Measurements from ENCODE around the gene CCDC6.

Gene CCDC6

DNA sequence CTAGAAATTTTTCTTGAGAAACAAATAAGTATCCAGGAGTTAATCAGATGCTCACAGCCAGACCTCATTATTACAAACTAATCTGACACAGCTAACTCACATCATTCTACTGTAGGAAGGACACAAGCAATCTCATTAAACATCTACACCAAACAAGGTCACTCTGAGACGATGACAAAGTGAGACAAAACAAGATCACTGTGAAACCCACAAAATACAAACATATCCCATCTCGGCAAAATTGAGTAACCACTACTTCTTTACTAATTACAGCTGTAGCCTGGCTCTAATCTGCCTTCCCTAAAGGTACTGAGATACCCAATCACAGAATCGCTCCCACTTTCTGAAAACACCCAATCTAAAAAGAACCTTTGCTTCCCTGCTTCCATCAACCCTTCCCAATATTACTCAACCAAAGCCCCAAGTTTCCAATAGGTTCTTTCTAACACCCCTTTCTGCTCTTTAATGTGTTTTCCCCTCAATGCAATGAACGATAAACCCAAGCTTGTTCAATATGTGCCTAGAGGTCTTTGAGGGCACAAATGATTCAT is 26.9 kb downstream of the CCDC6 start:
- DNase-seq, result no peak

DNA sequence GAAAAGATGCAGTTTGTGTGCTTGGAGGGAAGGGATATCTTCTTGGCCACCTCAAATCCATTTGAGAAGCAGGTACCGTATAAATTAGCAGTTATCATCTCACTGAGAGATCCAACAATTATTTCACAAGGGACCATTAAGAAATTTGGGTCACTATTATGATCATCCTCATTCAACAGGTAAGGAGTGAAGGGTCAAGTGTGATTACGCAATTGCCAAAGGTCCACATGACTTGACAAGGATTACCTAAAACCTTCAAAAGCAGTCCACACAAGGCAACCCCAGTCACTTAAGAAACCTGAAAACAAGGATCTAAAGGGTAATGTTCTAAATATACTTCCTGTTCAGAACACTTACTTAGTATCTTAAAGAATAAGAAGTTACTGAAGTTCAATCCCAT is 27.4 kb downstream of the CCDC6 start:
- DNase-seq, result no peak

DNA sequence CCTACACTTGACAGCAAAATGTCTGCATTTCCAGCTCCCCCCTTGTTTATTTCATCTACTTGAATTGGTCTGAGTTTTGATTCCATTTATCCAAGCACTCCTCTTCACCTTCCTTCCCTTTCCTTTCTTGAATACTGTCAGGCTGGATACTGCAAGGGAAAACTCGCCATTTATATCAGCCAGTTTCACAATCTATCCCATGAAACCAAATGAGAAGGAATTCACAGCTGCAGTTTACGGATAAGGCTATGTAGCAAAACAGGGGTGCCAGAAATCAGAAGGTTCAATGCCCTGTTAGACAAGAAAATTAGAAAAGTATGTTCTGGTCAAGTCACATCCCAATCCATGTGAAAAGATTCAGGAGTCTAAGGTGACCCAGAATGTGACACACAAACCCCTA is 28.1 kb downstream of the CCDC6 start:
- DNase-seq, result no peak

DNA sequence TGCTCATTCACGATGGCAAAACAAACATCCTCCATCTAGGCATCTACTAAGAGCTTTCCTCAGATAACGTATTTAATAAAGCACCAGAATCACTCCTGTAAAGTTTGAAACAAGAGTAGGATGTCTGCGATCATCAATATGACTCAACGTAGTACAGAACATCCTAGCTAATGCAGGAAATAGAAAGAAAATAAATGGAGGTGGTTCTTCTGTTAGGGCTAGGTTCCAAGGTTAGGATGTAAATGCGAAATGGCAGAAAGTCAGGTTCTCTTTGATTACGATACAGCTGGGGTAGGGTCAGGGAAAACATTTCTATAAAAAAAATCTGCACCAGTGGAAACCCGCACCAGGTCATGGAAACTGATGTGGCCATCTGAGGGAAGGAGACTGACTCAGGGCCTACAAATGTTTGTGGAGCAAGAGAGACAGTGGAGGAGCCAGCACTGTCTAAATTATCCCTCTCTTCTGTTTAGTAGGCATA is 29.1 kb downstream of the CCDC6 start:
- DNase-seq, result no peak

DNA sequence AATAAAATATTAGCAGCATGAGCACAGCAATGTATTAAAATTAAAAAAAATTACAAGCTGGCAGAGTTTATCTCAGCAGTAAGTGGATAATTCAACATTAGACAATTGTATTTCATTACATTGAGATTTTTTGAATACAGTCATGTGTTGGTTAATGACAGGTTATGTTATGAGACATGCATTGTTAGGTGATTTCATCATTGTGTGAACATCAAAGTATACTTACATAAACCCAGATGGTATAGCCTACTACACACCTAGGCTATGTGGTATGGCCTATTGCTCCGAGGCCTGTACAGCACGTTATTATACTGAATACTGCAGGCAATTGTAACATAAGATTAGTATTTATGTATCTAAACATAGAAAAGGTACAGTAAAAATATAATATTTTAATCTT is 29.7 kb downstream of the CCDC6 start:
- peak; percentile 14 to 67 for DNase-seq

DNA sequence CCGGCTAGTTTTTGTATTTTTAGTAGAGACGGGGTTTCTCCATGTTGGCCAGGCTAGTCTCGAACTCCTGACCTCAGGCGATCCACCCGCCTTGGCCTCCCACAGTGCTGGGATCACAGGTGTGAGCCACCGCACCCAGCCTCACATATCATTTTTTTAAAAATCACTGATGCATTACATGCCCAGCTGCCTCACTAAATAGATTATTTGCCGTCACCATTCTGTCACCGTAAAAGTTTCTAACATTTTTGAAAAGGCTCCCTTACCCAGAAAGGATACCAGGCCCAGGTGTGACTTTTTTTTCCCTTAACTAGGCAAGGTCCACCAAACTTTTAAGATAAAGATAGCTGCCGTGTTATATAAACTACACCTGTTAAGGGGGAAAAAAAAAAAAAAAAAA is 30.1 kb downstream of the CCDC6 start:
- peak; percentile 8 to 31 for DNase-seq

DNA sequence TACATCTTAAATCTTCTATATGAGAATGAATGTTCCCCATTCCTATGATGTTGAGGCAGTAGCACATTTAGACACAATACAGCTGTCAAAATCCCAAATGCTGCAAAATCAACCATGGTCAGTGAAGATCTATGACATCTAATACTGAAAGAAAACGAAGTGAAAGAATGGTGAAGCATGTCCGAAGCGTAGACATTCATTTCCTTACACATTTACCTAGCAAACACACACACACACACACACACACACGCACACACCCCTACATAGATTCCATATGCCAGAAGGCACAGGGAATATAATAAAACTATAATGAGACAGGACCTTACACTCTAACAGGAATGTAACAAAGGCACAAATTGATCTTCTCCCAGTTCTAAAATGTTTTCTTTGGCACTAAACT is 32.5 kb downstream of the CCDC6 start:
- DNase-seq, result no peak

DNA sequence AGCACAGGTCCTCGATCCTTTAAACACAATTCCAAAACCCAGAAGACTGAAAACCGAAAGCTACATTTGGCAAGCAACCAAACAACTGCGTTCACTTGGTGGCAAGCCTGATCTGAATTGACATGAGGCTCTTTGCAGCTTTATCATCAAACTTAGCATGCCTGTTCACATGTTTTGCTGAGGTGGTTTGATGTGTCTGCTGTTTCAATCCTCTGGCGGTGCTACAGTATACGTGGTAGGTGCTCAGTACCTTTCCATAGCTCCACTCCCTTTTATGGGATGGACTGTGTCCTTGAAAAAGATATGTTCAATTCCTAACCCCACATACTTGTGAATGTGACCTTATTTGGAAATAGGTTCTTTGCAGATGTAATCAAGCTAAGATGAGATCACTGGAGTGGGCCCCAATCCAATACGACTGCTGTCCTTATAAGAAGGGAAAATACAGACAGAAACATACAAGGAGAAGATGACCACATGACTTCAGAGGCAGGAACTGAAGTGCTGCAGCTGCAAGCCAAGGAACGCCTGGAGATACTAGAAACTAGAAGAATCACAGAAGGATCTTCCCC is 33.4 kb downstream of the CCDC6 start:
- DNase-seq, result no peak

DNA sequence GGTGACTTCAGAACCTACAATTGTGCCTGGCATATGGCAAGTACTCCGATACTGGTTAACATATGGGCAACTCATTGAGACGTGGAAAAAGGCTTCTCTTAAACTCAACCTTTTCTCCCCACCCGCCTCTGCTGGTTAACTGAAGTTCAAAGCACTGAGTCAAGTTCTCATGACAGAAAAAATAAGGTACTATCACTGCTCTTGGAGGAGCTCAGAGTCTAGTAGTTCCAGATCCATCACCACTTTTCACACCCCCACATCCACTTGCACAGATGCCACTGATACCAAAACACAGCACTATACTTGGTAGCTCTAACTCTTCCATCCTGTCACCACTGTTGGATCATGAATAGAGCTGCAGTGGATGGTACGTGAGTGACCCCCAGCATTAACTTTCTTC is 36.2 kb downstream of the CCDC6 start:
- no peak for DNase-seq

DNA sequence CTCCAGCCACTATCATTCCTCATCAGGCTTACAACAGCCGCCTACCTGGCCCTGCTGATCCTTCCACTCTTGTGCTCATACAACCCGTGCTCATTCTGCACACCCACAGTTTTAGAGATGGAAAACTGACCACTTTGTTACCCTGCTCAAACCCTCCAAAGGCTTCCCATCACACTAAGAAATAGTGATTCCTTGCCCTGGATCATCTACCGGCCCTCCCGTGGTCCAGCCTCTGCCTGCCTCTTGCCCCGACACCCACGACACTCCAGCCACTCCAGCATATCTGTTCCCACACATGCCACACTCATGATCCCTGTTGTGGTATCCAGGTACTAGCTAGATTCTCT is 36.8 kb downstream of the CCDC6 start:
- DNase-seq, result no peak

DNA sequence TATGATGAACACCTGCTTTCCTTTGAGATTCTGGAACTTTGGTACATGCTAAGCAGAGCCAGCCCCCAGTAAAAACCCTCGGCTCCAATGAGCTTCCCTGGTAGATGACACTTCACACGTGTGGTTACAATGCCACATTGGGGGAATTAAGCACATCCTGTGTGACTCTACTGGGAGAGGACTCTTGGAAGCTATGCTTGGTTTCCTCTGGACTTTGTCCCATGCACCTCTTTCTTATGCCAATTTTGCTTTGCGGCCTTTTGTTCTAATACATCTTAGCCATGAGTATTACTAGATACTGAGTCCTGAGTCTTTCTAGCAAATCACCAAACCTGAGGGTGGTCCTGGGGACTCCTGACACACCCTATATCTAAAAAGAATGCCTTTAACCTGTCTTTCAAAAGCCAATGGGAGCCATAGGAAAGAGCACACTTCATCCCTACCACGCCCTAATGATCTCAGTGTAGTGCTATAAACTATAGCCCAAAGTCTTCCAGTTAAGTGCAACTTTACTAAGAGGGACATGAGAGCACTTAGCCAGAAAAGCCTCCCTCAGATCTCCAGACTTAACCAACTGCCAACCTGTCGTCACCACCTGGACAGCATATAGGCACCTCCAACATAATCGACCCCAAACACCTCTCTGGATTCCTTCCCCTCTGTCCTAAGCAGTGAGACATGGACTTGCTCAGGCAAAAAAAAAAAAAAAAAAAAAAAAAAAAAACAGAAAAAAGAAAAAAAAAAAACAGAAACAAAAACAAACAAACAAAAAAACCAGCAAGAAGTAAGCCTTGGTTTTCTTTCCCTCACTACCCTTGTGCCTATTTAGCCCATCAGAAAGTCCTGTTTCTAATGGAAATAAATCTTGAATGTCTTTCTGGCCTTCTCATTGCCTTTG is 37.4 kb downstream of the CCDC6 start:
- no peak for DNase-seq

DNA sequence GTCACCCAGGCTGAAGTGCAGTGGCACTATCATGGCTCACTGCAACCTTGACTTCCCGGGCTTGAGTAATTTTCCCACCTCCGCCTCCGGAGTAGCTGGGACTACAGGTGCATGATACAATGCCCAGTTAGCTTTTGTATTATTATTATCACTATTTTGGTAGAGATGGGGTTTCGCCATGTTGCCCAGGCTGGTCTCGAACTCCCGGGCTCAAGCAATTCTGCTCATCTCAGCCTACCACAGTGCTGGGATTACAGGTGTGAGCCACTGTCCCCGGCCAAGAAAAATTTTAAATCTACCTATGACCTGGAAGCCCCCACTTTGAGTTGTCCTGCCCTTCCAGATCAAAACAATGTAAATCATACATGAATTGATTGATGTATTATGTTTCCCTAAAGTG is 38.8 kb downstream of the CCDC6 start:
- no peak for DNase-seq

DNA sequence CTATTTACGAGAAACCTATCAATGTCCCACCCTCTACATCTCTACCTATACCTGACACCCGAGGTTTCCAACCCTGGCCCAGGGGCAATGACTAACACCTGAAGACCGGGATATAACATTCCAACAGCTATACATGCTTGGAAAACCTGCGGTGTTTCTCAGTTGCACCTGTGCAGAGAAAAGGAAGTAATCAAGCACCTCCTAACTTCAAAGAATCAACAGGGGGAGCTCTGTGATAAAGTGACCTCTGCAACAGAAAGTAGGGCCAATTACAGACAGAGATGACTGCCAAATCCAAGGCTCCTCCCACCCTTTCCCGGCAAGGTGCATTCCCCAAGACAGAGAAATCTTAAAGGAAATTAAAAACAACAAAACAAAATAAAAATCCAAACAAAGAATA is 41.3 kb downstream of the CCDC6 start:
- DNase-seq, result peak; percentile 5 to 23

DNA sequence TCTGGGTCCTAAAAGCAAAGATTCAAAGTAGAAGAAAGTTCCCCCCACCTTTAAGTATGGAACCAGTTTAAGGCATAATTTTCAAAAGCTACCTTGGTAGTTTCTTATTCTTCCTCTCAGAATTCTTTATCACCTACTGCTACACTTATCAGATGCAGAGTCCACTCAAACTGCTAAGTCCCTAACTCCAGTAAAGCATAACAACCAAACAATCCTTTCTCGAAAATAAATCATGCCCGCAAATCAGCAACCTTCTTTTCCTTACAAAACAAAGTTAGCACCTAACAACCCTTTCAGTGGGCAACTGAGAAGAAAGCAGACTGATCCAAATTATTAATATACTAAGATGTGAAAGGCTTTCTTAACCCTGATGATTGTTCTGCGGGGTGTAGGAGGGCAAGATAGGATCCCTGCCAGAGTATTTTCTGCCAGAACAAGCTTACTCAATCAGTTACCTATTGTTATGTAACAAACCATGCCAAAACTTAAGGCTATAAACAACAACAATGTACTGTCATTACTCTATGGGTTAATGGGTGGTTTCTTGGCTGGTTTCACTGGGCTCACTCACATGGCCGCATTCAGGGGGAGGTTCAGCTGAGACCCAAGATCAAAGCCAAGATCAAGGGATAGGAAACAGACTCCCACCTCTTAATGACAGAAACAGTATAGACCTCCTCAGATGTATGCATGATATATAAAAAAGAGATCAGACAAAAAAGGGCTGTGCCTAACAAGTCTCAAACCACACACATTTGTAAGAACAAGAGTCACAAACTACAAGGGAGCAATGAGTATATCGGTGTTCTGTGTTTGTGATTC is 42.0 kb downstream of the CCDC6 start:
- DNase-seq, result no peak

DNA sequence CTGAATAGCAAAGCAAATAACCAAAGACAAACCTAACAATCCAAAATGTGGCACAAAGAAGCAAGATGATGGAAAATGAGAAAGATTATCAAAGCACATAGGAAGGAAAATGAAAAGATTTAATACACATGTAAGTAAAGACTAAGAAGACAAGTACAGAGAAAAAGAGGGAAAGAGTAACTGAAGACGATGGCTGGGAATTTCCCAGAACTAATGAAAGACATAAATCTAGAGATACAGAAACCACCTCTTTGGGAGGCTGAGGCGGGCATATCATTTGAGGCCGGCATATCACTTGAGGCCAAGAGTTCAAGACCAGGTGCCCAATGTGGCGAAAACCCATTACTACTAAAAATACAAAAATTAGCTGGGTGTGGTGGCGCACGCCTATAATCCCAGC is 46.8 kb downstream of the CCDC6 start:
- no peak for DNase-seq

DNA sequence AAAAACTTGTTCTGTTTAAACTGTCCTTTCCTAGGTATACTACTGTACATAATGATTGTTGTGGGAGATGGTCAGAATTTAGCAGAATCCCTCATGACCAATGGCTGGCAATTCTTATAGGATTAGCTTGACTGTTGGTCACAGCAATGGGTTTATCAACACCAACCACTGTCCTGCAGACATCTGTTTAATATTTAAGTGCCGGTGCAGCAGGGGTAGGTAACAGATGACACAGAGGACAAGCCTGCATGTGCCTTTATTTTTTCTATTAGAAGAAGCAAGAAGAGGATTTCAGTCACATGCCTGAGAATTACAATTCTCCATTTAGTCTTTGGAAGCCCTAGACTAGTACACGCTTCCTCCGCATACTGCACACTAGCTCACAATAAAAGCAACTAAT is 48.4 kb downstream of the CCDC6 start:
- no peak for DNase-seq

DNA sequence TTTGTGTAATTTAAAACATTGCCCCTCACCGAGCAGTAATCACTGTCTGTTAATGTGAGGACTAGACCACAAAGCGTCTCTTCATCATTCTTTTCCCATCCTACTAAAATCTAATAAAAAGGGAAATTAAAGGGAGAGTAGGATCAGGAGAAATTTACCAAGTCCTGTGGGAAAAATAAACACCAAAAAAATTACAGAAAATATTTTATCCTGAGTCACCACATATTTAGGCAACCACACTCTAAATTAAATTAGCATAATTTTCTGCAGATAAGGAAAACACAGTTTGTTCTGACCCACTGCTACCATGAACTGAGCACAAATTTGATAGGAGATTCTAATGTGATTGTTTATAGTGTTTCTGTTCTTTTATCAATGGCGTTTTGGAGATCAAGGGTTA is 49.3 kb downstream of the CCDC6 start:
- no peak for DNase-seq

DNA sequence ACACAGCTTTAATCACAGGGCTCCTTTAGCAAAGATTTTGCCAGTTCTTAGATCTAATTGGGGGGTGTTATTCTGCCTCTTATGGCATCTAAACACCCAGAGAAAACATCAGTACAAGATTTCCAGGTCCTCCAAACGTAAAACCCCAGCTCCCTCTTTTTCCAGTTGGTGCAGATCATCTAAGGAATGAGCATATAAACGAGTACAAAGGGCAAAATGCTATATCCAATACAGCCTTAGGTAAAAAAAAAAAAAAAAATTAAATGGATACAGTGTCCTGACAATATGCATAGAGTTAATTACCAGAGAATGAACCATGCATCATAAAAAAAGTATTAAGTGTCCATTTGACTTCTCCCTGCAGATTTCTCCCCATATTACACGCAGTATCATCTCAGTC is 50.3 kb downstream of the CCDC6 start:
- DNase-seq, result no peak

DNA sequence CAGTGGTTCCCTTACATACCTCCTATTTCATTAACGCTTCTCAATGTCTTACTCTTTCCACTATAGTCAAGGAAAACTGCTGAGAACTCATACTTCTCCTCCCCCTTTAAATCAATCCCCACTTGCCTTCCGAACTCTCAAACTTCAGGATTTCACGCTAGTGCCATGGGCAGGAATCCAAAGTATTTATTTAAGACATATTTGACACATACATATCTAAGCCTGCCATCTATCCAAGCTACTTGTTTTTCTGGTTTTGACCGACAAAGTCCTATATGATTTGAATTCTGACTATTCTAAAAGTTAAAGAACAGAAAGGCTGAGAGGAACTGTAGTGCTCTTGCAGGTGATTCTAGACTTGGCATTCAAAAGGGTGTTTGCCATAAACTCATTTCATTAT is 51.8 kb downstream of the CCDC6 start:
- no peak for DNase-seq

DNA sequence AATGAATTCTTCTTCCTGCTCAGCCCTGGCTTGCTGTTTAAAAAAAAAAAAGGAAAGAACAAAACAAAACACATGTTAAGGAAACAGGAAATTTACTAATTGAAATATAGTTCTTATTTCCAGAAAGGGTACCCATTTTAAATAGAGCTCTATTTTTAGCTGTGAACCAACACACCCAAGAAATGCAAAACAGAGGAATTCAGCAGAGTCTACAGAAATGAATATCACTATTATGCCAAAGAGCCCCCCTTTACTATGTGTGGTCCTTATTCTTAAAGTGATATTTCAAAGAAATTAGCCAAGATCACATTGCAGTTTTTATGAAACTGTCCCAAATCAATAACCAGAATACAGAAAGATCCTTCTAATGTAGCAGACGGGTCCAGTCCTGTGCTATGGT is 53.7 kb downstream of the CCDC6 start:
- DNase-seq, result no peak

DNA sequence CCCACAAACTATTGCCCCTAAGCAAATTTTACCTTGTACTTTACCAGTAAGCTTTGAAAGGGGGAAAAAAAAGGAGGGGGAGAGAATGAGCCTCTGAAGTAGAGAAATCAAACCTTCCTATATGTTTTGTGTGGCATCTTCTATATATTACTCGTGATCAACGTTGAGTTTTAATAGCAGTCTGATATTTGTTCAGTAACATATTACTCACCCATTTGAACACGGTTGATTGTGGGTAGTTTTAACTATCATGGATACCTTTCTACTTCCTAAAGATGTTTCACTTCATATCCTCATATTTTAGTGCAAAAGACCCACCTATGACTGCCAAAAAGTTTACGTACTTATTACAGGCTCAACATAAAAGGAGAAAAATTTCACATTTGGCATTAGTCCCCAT is 54.5 kb downstream of the CCDC6 start:
- no peak for DNase-seq

DNA sequence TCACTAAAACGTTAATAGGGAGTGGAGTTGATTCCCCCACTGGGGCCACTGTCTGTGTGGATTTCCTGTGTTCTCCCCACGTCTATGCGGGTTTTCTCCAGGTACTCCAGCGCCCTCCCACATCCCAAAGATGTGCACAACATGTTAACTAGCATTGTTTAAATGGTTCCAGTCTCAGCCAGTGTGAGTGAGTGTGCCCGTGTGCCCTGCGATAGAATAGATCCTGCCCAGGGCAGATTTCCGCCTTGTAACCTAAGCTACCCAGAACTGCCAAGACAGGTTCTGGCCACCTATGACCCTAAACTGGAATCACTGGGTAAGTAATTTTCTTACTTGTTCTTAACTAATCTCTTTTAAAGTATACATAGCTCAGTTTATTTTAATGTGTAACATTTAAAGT is 58.5 kb downstream of the CCDC6 start:
- DNase-seq, result no peak

DNA sequence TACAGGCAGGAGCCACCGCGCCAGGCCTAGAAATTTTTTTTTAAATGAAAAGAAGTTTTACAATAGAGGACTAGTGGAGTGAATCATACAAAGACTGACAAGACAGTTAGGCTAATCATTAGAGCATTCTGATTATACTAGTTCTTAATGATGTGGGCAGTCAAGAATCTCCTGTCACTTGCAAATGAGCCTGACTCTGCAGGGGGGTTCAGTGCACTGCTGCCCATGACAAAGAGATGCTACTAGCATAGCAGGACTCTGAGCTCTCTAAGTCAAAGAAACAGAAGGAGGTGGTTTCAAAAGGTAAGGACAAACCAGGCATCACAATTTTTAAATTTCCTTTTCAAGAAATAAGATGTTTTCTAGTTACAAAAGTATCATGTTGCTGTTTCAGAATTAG is 59.0 kb downstream of the CCDC6 start:
- no peak for DNase-seq

DNA sequence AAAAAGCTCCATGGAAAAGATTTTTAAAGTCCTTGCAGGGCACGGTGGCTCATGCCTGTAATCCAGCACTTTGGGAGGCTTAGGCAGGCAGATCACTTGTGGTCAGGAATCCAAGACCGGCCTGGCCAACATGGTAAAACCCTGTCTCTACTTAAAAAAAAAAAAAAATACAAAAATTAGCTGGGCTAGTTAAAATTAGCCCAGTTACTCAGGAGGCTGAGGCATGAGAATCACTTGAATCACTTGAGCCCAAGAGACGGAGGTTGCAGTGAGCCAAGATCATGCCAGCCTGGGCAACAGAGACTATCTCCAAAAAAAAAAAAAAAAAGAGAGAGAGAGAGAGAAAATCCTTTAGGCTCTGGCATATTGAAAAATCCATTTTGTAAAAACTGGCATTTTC is 61.9 kb downstream of the CCDC6 start:
- no peak for DNase-seq

All from NCI-H2081 (cell line).